Measurements from ENCODE around the gene NCAM2. TPM values are rescaled to one million over a fixed set of nuclear protein-coding genes. Genes with fewer than 3 reads are reported as not detected.

The NCAM2 gene
- total and polyA plus RNA-seq, 2 donors (not counting 3 experiments of a cell fraction or from before 2014, with no cell fraction given): 0.11 to 0.27 TPM

- ChIA-PET POLR2A (no interaction called here), CTCF (no interaction called here)
- intact Hi-C loops (cut with micrococcal nuclease) (no loop called here), dilution Hi-C loops (cut with MboI; ENCODE audit: extremely low pct_ligation_motif_present, low sequenced_read_pairs) (no loop called here)
- H3K9me1 ChIP-seq (replicated peaks; ENCODE audit: control insufficient read depth, extremely low read depth, insufficient read depth, low read length): no peaks in the 10 kb centered on the region
- BruUV-seq (replicated peaks): no TSS peak
- H3K4me1 ChIP-seq (ENCODE audit: control insufficient read depth, extremely low read depth, insufficient read depth, low read length): no peaks in the 10 kb centered on the region
- no peaks in the 10 kb centered on the region for H3K9me3 ChIP-seq (replicated peaks; ENCODE audit: control insufficient read depth, insufficient read depth, low read length)
- no peaks in the 10 kb centered on the region for H3K79me2 ChIP-seq (ENCODE audit: control insufficient read depth, insufficient read depth, low read length)
- H3K9ac ChIP-seq (replicated peaks; ENCODE audit: extremely low read depth, insufficient read depth, low read length): no peak overlapping the region
- no peaks in the 10 kb centered on the region for H3K27me3 ChIP-seq (ENCODE audit: control insufficient read depth in 2 of 2, insufficient read depth in 2 of 2, low read length in 2 of 2)
- no peak overlapping the region for H3K27ac ChIP-seq (ENCODE audit: insufficient read depth, low read depth, low read length)
- DNase-seq (ENCODE audit: low read depth, low spot score): no peak
- H3K4me2 ChIP-seq (ENCODE audit: insufficient read depth, low read length): no peak overlapping the region
- no peak for FAIRE-seq
- no peaks in the 10 kb centered on the region for H3K36me3 ChIP-seq (ENCODE audit: control insufficient read depth in 2 of 2, extremely low read depth in 1 of 2, insufficient read depth in 2 of 2, low read length in 2 of 2)
- H3K4me3 ChIP-seq (replicated peaks in 1 of 3; ENCODE audit: insufficient read depth in 1 of 3, low read depth in 1 of 3, low read length in 3 of 3): no peak overlapping the region
- TF ChIP-seq POLR2A (IDR thresholded peaks at IDR 0.05; ENCODE audit: low read depth, low read length): no peak
- no peak for TF ChIP-seq MAX (IDR thresholded peaks at IDR 0.05; ENCODE audit: insufficient read depth, insufficient read length)
- no peak for TF ChIP-seq JUN (IDR thresholded peaks at IDR 0.05; ENCODE audit: borderline replicate concordance, insufficient read depth, insufficient read length, low read depth)
- no peak for TF ChIP-seq MYC (IDR thresholded peaks at IDR 0.05; ENCODE audit: low read depth, low read length)
- TF ChIP-seq EZH2 (IDR thresholded peaks at IDR 0.05; ENCODE audit: borderline replicate concordance, low read depth, low read length, severe bottlenecking): no peak
- no peak for TF ChIP-seq POLR2AphosphoS5 (IDR thresholded peaks at IDR 0.05; ENCODE audit: insufficient read depth, low read depth, low read length)
- TF ChIP-seq, protein P1, sequence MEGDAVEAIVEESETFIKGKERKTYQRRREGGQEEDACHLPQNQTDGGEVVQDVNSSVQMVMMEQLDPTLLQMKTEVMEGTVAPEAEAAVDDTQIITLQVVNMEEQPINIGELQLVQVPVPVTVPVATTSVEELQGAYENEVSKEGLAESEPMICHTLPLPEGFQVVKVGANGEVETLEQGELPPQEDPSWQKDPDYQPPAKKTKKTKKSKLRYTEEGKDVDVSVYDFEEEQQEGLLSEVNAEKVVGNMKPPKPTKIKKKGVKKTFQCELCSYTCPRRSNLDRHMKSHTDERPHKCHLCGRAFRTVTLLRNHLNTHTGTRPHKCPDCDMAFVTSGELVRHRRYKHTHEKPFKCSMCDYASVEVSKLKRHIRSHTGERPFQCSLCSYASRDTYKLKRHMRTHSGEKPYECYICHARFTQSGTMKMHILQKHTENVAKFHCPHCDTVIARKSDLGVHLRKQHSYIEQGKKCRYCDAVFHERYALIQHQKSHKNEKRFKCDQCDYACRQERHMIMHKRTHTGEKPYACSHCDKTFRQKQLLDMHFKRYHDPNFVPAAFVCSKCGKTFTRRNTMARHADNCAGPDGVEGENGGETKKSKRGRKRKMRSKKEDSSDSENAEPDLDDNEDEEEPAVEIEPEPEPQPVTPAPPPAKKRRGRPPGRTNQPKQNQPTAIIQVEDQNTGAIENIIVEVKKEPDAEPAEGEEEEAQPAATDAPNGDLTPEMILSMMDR (IDR thresholded peaks at IDR 0.05; ENCODE audit: extremely low read depth in 1 of 2, insufficient read depth in 1 of 2, low read depth in 1 of 2, low read length in 2 of 2): no peak
- TF ChIP-seq FOS (IDR thresholded peaks at IDR 0.05; ENCODE audit: borderline replicate concordance, insufficient read depth, low read length): no peak
- no peak for TF ChIP-seq GATA2 (IDR thresholded peaks at IDR 0.05; ENCODE audit: insufficient read depth, insufficient read length, low read depth, low read length)
- H2AFZ ChIP-seq (ENCODE audit: low read depth, low read length): no peak overlapping the region
- no peaks in the 10 kb centered on the region for H4K20me1 ChIP-seq (replicated peaks; ENCODE audit: control insufficient read depth, extremely low read depth, insufficient read depth, low read length)
These were observed 86.0 kb downstream of the NCAM2 start for GRCh38 chr21:21084179-21084578.
